LNCAP (cell line): ENCODE results near the gene XXYLT1.
A peak's percentile ranks its signal among the peaks of the same experiment; 100 is the strongest.

Experiments
- TF ChIP-seq, protein P1 (sequence below): fragments of 450-650 bp; IDR thresholded peaks from 2 replicates; pipeline ENCODE4 v1.5.1; 2017; ENCODE audit warnings: mild to moderate bottlenecking

Gene XXYLT1

DNA sequence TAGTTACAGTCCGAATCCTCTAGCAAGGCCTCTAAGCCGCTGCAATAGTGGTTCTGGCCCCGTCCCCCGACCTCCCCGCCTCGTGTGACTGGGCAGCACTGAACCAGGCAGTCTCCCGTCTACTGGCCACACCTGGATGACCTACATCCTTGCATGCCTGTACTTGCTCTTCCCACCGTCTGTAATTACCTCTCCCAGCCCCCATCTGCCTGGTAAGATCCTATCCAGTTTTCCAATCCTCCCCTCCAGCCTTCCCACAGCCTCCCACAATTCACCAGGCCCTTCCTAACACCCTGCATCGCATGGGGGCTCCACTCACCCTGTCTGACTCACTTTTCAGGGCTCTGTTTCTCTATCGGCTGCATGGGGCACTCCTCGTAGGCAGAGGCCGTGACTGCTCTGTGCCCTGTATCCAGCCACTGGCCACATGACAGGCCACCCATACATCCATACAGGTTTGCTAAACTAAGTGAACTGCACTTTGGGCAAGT is 32.8 kb downstream of the XXYLT1 start:
- TF ChIP-seq, protein P1, sequence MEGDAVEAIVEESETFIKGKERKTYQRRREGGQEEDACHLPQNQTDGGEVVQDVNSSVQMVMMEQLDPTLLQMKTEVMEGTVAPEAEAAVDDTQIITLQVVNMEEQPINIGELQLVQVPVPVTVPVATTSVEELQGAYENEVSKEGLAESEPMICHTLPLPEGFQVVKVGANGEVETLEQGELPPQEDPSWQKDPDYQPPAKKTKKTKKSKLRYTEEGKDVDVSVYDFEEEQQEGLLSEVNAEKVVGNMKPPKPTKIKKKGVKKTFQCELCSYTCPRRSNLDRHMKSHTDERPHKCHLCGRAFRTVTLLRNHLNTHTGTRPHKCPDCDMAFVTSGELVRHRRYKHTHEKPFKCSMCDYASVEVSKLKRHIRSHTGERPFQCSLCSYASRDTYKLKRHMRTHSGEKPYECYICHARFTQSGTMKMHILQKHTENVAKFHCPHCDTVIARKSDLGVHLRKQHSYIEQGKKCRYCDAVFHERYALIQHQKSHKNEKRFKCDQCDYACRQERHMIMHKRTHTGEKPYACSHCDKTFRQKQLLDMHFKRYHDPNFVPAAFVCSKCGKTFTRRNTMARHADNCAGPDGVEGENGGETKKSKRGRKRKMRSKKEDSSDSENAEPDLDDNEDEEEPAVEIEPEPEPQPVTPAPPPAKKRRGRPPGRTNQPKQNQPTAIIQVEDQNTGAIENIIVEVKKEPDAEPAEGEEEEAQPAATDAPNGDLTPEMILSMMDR: no peak

DNA sequence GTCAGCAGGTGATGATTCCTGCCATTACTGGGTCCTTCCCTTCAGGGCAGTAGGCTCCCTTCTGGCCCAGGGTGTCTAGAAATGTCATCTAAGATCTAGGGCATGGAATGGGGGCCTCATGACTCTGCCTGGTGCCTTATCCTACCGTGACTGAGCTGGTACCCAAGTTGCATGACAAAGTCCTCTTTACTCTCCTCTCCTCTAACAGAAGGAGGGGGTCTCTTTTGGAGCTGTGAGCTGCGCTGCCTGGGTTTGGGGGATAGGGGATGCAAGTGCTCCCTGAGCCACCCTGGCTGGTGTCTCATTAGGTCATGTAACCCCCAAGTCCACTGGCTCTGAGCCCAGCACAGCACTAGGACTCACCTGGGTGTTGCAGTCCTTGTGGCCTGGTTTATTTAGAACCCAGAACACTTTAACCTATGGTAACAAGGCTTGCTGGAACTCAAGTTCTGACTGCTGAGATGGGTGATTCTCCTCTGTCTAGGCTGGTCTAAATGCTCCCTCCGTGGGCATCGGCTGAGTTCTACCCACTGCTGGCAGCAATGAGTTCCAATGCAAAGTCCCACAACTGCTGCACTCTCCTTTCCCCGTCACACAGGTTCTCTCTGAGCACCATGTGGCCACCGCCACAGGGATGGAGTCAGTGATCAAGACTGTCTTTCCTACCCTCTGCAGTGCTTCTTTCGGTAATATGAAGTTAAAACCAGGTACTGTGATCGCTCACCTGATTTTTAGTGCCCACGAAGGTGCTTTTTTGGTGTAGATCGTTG is 34.0 kb downstream of the XXYLT1 start:
- TF ChIP-seq, protein P1: no peak

DNA sequence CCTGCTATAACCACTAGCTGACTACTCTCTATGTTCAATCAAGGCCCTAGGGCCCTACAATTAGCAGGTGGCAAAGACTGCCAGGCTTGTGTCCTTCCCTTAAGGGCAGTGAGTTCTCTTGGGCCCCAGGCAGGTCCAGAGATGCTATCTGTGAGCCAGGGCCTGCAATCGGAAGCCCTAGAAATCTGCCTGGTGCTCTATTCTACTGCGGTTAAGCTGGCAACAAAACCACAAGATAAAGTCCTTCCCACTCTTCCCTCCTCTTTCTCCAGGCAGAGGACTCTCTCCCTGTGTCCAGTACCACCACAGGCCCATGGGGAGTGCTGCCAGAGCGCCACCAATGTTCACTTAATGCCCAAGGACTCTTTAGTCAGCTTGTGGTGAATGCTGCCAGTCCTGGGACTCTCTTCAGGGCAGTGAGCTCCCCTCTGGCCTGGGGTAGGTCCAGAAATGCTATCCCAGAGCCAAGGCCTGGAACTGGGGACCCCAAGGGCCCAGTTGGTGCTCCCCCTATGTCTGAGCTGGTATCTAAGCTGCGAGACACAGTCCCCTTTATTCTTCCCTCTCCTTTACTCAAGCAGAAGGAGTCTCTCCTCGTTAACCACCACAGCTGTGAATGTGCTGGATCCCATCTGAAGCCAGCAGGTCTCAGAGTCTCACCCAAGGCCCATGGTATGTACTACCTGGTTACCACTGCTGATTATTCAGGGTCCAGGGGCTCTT is 34.7 kb downstream of the XXYLT1 start:
- TF ChIP-seq, protein P1: no peak

DNA sequence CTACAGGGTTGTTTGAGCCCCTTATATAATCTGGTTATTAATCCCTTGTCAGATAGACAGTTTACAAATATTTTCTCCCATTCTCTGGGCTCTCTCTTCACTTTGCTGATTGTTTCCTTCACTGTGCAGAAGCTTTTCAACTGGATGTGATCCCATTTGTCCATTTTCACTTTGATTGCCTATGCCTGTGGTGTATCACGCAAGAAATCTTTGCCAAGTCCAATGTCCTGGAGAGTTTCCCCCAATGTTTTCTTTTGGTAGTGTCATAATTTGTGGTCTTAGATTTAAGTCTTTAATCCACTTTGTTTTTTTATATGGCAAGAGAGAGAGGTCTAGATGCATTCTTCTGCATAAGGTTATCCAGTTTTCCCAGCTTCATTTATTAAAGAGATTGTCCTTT is 40.7 kb downstream of the XXYLT1 start:
- TF ChIP-seq, protein P1: no peak

DNA sequence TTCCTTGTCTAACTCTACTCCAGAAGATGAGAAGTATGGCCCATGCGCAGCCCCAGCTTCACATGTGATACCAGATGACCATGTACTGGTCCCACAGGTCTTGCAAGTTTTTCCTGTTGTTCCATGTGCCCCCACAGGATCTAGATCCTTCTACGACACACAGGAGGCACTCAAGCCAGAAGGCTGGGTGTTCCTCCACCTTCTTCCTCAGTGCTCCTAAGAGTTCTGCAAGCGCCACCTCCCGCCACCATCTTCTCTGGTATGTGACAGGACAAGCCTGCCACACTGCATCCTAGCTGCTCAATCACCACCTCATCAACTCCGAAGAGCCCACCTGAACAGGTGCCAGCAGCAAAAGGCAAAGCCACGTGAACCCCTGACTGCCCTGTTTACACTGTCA is 43.1 kb downstream of the XXYLT1 start:
- TF ChIP-seq, protein P1: no peak

DNA sequence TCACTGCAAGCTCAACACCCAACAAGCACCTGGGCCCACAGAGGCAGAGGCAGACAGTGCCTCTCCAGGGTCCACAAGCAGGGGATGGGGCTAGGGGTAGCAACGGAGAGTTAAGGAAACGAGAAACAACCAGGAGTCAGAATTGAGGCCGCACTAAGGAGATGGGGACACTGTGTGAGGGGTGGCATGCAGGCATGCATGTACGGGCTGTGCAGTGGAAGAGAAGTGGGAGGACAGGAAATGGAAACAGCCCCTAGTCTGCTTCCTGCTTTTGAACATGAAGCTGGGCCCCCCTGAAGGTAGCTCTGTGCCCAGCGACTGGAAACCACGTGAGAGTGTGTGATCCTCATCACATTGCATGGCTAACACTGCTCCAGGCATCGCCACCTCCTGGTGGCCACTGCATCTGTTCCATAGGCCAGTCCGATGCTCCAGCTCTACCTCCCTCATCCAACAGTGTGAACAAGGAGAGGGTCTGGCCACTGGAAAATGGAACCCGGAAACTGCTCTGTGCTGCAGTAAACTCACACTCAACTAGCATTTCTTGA is 44.0 kb downstream of the XXYLT1 start:
- TF ChIP-seq, protein P1: 0 out of 2 replicates have a peak, but pooled peaks have one; percentile 13

DNA sequence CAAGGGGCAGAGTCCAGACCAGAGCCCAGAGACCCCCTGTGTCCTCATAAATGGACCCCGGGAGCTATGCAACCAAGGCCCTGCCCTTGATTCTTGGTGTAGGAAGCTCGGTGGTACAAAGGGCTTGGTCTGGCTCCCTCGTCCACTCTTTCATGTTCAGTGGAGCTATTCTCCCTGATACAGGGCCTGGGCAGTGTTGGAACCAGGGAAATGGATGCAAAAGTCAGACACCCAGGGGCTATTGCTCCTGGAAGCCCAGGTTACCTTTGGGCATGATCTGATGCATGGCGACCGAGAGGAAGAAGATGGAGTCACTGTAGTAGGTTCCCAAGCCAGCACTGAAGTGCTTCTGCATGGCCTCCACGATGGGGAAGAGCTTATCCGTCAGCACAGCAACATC is 44.5 kb downstream of the XXYLT1 start:
- TF ChIP-seq, protein P1: no peak
